B cell (primary cell): ENCODE measurements around the gene ADAM12. TPM values are rescaled to one million over a fixed set of nuclear protein-coding genes. Genes with fewer than 3 reads are reported as not detected.

ENCODE experiments used
- ATAC-seq: fragments of 200-7000 bp; cut with Tn5 transposase; one replicate; pipeline ENCODE4 v1.10.0; 2021; ENCODE audit warnings: low read depth, mild to moderate bottlenecking, moderate number of reproducible peaks, moderate library complexity
- CTCF ChIA-PET: fragments of 350-600 bp; sonication (Branson Sonifier 250); formaldehyde crosslinking; loops from one replicate; lab custom pipeline; 2021; ENCODE audit warnings: antibody characterized with exemption, inconsistent platforms; lab: Charles Lee
- POLR2A ChIA-PET: fragments of 350-600 bp; sonication (Branson Sonifier 250); formaldehyde crosslinking; loops from one replicate; lab custom pipeline; 2021; ENCODE audit warnings: antibody characterized with exemption; lab: Charles Lee
- DNase-seq: peaks from one replicate; pipeline ENCODE4 v3.0.0; 2013
- H2AFZ ChIP-seq: 2 replicates; pipeline ENCODE4 v1.6.1; 2012; ENCODE audit warnings: mild to moderate bottlenecking, low read depth, low read length; ENCODE audit not compliant: insufficient read depth, poor library complexity, severe bottlenecking
- H3K27ac ChIP-seq, 2 donors: 1 replicate in 1 of 2; 2 replicates in 1 of 2; pipeline ENCODE4 v1.5.1; 2012 to 2013; ENCODE audit warnings: low read length in 2 of 2, mild to moderate bottlenecking in 2 of 2, moderate library complexity in 1 of 2
- H3K27me3 ChIP-seq, 4 experiments: fragments of 200-600 bp in 1 of 4; sonication (generic) in 1 of 4; replicated peaks in 1 of 4; 1 replicate in 2 of 4; 2 replicates in 2 of 4; pipeline versions ENCODE4 v1.6.1 to v1.7.0; 2013 to 2016; ENCODE audit warnings: low read length in 3 of 4, mild to moderate bottlenecking in 2 of 4, mixed read lengths in 1 of 4, moderate library complexity in 1 of 4; ENCODE audit not compliant: insufficient read depth in 4 of 4, control insufficient read depth in 3 of 4; ENCODE audit errors: control extremely low read depth in 1 of 4
- H3K36me3 ChIP-seq, 2 experiments: replicated peaks in 1 of 2; 1 replicate in 1 of 2; 2 replicates in 1 of 2; pipeline versions ENCODE4 v1.6.1 to v1.7.1; 2013; ENCODE audit warnings: low read length in 1 of 2; ENCODE audit not compliant: insufficient read depth in 2 of 2, control insufficient read depth in 1 of 2; ENCODE audit errors: control extremely low read depth in 1 of 2, extremely low read depth in 1 of 2
- H3K4me1 ChIP-seq, 2 donors: fragments of 200-600 bp in 1 of 2; sonication (generic) in 1 of 2; 1 replicate in 1 of 2; 2 replicates in 1 of 2; pipeline versions ENCODE4 v1.5.1 to v1.6.1; 2013 to 2017; ENCODE audit warnings: low read length in 2 of 2; ENCODE audit not compliant: control insufficient read depth in 2 of 2, insufficient read depth in 2 of 2
- H3K4me2 ChIP-seq: replicated peaks from 2 replicates; pipeline ENCODE3; 2012; ENCODE audit warnings: mild to moderate bottlenecking, low read depth, low read length; ENCODE audit not compliant: poor library complexity, severe bottlenecking
- H3K4me3 ChIP-seq, 5 experiments: fragments of 200-600 bp in 1 of 5; sonication (generic) in 1 of 5; 1 replicate in 3 of 5; 2 replicates in 2 of 5; pipeline versions ENCODE4 v1.5.1 to v1.7.0; 2011 to 2016; ENCODE audit warnings: low read length in 4 of 5, mild to moderate bottlenecking in 4 of 5, low read depth in 2 of 5, control low read depth in 1 of 5, moderate library complexity in 1 of 5; ENCODE audit not compliant: insufficient read depth in 1 of 5; ENCODE audit errors: control extremely low read depth in 1 of 5, extremely low read depth in 1 of 5
- H3K79me2 ChIP-seq: fragments of 200-600 bp; sonication (generic); one replicate; pipeline ENCODE4 v1.6.0; 2016; ENCODE audit warnings: low read length; ENCODE audit not compliant: control insufficient read depth, insufficient read depth
- H3K9ac ChIP-seq: fragments of 200-600 bp; sonication (generic); 2 replicates; pipeline ENCODE4 v1.6.1; 2017; ENCODE audit warnings: mild to moderate bottlenecking, low read length, moderate library complexity
- H3K9me3 ChIP-seq, 3 donors: one replicate each; pipeline versions ENCODE4 v1.6.1 to v1.7.1; 2013; ENCODE audit warnings: low read length in 2 of 3; ENCODE audit not compliant: control insufficient read depth in 2 of 3, insufficient read depth in 1 of 3; ENCODE audit errors: control extremely low read depth in 1 of 3
- H4K20me1 ChIP-seq: 2 replicates; pipeline ENCODE4 v1.6.0; 2012; ENCODE audit warnings: mild to moderate bottlenecking, low read length; ENCODE audit not compliant: insufficient read depth, control insufficient read depth, poor library complexity, severe bottlenecking
- H3K27ac Mint-ChIP-seq: one replicate; pipeline ENCODE4 v1.8.0; 2021; ENCODE audit warnings: mixed read lengths
- H3K27me3 Mint-ChIP-seq: one replicate; pipeline ENCODE4 v1.8.0; 2021; ENCODE audit warnings: mixed read lengths
- H3K4me1 Mint-ChIP-seq: one replicate; pipeline ENCODE4 v1.8.0; 2021; ENCODE audit warnings: mixed read lengths
- H3K4me3 Mint-ChIP-seq: one replicate; pipeline ENCODE4 v1.8.0; 2021; ENCODE audit warnings: mixed read lengths
- H3K9me3 Mint-ChIP-seq: one replicate; pipeline ENCODE4 v1.8.0; 2022; ENCODE audit warnings: mixed read lengths; ENCODE audit not compliant: insufficient read depth
- CTCF ChIP-seq: fragments of 200-600 bp; IDR thresholded peaks from one replicate; pipeline ENCODE4 v1.8.0; 2022; ENCODE audit warnings: antibody characterized with exemption, mild to moderate bottlenecking
- EZH2 ChIP-seq: IDR thresholded peaks from 2 replicates; pipeline ENCODE4 v1.6.1; 2012; ENCODE audit warnings: borderline replicate concordance, low read depth, mild to moderate bottlenecking, moderate library complexity, low read length; ENCODE audit not compliant: insufficient read depth, poor library complexity, severe bottlenecking
- WGBS: methylation state at CpG from one replicate; pipeline ENCODE4 v1.1.5; 2013; ENCODE audit warnings: missing lambda C conversion rate; ENCODE audit not compliant: insufficient coverage; 5-methylcytosine and 5-hydroxymethylcytosine counted together
- intact Hi-C: fragments of 100-400 bp; cut with micrococcal nuclease; formaldehyde crosslinking; loops from one replicate; pipeline ENCODE4 v1.10.0; 2022
- polyA minus RNA-seq: library from RNA; depleted of rRNA, polyadenylated mRNA; stranded (reverse); fragments of >200 nt; gene quantifications from 2 replicates; pipeline ENCODE4 v1.2.3, GENCODE V29; 2012
- polyA plus RNA-seq: library from polyadenylated mRNA; depleted of rRNA; stranded (reverse); fragments of >200 nt; gene quantifications from 2 replicates; pipeline ENCODE4 v1.2.3, GENCODE V29; 2012
- total RNA-seq, 2 donors: library from RNA; stranded (reverse); fragments of 120-200 nt in 1 of 2; gene quantifications; 1 replicate in 1 of 2; 2 replicates in 1 of 2; pipeline versions ENCODE4 v1.2.3 to v1.2.4, GENCODE V29; 2013 to 2022

Gene ADAM12
- total RNA-seq (0.22 TPM in 2 replicates), polyA plus RNA-seq (0.01 and 0.04 TPM in 2 replicates), polyA minus RNA-seq (1.2 and 1.4 TPM in 2 replicates)
- total RNA-seq (2013), result 0.30 TPM

- ATAC-seq (no peak), DNase-seq (no peak)
- POLR2A ChIA-PET, result no interaction called here
- H4K20me1 ChIP-seq, result no peaks in the 10 kb centered on the region
- peaks cover 50% of the 10 kb centered on the region for H3K27me3 Mint-ChIP-seq
- peak within 1 kb of the TSS; percentile 8 for H3K4me2 ChIP-seq
- H3K4me3 Mint-ChIP-seq, result no peak within 1 kb of the TSS
- no peak within 1 kb of the TSS for H3K9ac ChIP-seq
- no peaks in the 10 kb centered on the region for H3K79me2 ChIP-seq
- H3K27me3 ChIP-seq, result peaks cover 0 to 26% (median 6%) of the 10 kb centered on the region in 4 experiments
- H3K36me3 ChIP-seq, result no peaks in the 10 kb centered on the region
- peaks cover 0 to 16% (median 0%) of the 10 kb centered on the region in 3 donors for H3K9me3 ChIP-seq
- H3K27ac Mint-ChIP-seq, result no peak within 1 kb of the TSS
- CTCF ChIA-PET, result no interaction called here
- H3K4me1 ChIP-seq, result no peaks in the 10 kb centered on the region
- H3K4me1 Mint-ChIP-seq, result peaks cover 7% of the 10 kb centered on the region
- WGBS, result 5% methylated on average over 127 of the region's 127 CpGs
- intact Hi-C loops, result loop anchor here (2.0 kb wide), 1 partner anchor 405 kb away; no protein-coding TSS in a partner anchor
- no peaks in the 10 kb centered on the region for H3K9me3 Mint-ChIP-seq
- H2AFZ ChIP-seq, result no peak within 1 kb of the TSS
- TF ChIP-seq CTCF (no peak), EZH2 (no peak)
- no peak within 1 kb of the TSS for H3K27ac ChIP-seq
- H3K4me3 ChIP-seq, result no peak within 1 kb of the TSS
Measured at GRCh38 chr10:126387931-126388911, at the start of gene ADAM12. ADAM12 (minus strand) TSS chr10:126388477; CDS start chr10:126388145, 332 bp downstream.
